Measurements from ENCODE around the gene CMTR1.
A peak's percentile ranks its signal among the peaks of the same experiment; 100 is the strongest.
"Not testable (repeated sequence)": the region's sequence is repeated elsewhere in the genome, so short reads cannot be mapped to it uniquely, and the experiment has no call there.

CMTR1 gene

DNA sequence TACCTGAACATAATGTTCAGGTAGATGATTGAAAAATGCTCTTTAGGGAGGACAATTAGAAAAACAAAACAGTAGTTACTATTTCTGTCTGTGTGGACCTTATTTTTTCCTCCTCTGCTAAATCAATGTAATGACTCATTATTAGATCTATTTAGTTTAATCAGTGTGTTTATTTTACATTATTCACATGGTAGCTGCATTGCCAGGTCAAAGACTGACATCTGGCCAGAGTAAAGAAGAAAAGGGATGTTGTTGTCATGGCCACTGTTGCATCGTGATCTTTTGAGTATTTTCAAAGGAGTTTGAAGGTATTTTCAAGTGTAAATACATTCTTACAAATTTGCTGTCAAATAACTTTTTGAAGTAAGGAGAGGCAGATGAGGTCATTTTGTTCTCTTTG, 5.9 kb downstream of the CMTR1 start:
- no peak for DNase-seq

- no peak for DNase-seq
These were observed 8.6 kb downstream of the CMTR1 start for GRCh38 chr6:37441651-37442050.

- DNase-seq = no peak
These were observed 9.6 kb downstream of the CMTR1 start for GRCh38 chr6:37442416-37443215.

GRCh38 chr6:37443216-37443542, 10.2 kb downstream of the CMTR1 start:
- not testable (repeated sequence) for DNase-seq

DNA sequence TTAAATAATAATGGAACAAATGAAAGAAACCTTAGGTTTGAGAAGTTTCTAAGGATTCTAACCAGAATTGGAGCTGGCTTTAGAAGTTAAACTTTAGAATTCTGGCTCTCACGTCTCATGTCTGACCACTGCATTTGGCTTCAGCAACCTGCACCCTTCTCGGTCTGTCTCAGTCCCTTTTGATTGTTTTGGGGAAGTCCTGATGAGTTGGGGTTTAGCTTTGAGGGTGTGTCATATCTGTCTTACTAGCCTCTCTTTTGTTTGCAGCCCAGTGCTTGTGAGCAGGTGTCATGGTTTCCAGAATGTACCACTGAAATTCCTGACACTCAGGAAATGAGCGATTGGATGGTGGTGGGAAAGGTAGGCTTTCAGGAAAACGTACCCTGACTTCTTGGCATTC, 17.0 kb downstream of the CMTR1 start:
- no peak for DNase-seq

DNA sequence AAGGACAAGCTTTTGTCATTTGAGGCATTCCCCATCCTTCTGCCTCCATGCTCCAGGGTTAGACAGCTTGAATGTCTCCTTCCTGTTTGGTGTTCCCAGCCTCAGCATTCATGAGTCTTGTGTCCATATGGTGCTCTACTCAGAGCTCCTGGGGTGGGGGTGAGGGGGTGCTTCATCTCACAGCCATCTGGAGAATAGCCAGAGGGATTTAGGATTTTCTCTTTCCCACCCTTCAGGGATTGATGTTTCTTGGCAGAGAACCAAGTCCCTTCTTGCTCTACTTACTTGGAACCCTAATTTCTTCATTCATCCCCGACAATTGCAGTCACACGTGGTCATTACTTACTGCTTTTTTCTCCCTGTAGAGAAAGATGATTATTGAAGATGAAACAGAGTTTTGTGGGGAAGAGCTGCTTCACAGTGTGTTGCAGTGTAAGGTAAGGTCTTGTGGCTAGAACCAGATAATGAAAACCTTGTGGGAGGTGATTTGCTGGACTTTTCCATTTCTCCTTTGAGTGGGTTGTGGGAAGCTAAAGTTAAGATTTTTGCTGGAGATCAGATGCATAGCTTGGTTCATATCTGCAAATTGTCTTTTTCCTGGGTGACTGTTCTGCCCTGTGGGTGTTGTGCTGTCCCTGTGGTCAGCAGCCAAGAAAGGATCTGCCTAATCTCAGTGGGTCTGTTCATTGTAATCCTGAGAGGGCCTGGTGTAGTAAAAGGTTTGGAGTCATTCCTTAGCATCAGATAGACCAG, 18.6 kb downstream of the CMTR1 start:
- no peak for DNase-seq

DNA sequence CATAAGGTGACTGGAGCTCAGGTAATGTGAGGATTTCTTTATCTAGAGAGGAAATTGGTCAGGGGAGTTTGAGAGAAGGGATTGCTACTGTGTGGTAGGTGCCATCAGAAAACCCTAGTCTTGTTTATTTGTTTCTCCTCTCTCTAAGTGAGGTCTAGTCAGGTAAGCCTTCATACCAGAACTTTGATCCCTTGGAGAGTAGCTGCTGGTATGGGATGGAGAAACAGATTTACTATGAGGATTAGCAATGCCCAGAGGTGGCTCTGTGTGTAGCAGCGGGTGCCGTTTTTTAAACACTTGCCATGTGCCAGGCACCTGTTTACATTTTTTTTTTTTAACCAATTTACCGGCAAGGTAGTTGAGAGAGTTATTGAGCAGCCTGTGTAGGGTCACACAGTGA, 19.5 kb downstream of the CMTR1 start:
- DNase-seq = no peak

DNA sequence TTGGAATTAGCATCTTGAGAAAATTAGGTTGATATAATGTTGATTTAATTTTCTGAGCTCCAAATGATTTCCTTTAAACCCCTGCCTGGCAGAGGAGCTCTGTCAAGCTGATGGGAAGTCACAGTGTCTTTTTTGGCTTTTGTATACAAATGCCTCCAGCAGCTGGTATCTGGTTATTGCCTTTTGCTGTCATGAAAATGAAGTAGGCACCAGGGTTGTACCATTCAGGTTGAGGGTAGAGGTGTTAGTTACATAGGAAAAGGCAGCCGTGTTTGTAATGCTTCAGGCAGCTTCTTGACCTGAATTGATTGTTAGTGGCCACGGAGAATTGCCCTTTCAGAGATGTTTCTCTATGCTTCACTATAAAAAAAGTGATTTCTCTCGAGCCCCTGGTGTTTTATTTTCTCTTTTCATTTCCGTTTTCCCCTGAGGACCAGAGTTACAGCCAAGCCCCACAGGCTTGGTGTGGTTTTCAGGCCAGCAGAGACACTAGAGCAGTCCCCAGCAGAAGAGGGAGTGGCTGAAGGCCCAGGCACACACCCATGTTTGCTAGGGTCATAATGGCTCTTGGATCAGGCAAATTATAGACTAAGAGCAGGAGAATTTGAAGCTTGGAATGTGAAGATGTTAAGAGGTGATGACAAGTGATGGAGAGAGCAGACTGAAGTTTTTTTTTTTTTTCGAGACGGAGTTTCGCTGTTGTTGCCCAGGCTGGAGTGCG, 21.6 kb downstream of the CMTR1 start:
- no peak for DNase-seq

- peak; percentile 39 for DNase-seq
These were observed 23.1 kb downstream of the CMTR1 start for GRCh38 chr6:37456126-37456525.

- DNase-seq = peak; percentile 49
These were observed 24.0 kb downstream of the CMTR1 start for GRCh38 chr6:37456816-37457560.

- DNase-seq = no peak
These were observed 27.2 kb downstream of the CMTR1 start for GRCh38 chr6:37459981-37460800.

DNA sequence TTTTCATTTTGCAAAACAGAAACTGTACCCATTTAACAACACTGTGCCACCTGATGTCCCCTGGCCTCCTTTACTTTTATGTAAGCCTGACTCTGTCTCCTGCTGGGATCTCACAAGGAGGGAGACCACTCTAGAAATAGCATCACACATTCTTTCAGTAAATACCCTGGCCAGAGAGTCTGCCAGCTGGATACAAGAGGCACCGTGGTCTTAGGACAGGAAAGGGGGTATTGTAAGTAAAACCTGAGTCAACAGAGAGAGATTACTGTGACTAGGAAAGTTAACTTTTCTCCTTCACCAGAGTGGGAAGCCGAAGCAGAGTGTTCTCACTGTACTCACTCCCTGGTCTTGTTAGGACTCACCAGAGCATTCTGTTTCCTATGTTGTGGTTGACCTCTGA, 27.8 kb downstream of the CMTR1 start:
- DNase-seq = no peak

- DNase-seq = no peak
These were observed 30.1 kb downstream of the CMTR1 start for GRCh38 chr6:37463110-37463509.

DNA sequence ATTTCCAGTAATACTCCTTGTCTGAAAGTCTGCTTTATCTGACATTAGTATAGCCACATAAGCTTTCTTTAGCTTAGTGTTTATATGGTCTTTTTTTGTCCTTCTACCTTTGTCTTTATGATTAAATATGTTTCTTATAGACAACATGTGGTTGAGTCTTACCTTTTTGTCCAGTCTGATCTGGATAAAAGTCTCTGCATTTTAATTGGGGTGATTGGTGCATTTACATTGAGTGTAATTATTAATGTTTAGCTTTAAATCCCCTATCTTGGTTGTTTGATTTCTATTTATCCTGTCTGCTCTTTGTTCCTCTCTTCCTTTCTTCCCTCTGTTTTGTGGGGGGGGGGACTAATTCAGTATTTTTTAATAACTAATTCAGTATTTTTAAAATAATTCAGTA, 34.7 kb downstream of the CMTR1 start:
- DNase-seq = no peak

DNA sequence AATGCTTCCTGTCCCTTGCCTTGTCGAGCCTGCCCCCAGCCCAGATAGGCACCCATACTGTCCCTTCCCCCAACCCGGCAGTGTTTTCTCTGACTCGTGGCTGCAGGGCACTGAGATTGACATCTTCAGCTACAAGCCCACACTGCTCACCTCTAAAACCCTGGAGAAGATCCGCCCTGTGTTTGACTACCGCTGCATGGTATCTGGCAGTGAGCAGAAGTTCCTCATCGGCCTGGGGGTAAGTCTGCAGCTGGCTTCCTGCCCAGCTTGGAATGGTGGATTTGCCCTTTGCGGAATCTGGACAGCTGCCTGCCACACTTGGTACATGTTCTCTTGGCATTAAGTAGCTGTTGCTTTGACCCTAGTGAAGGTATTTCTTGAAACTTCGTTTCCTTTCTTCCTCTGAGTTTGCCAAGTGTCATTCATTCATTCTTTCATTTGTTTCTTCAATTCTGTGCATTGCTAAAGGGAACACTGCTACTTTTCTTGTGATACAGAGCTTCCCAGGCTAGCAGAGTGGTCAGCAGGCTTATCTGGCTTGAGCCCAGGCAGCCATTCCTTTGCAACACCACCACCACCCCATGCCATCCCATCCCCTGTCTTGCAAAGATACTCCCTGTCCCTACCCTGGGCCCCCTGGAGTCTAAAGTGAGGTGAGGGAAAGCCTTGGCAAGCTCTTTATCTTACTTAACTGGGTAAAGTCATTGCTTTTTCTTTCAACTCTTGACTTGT, 40.5 kb downstream of the CMTR1 start:
- peak; percentile 92 for DNase-seq

- DNase-seq = no peak
These were observed 41.3 kb downstream of the CMTR1 start for GRCh38 chr6:37474316-37474715.

DNA sequence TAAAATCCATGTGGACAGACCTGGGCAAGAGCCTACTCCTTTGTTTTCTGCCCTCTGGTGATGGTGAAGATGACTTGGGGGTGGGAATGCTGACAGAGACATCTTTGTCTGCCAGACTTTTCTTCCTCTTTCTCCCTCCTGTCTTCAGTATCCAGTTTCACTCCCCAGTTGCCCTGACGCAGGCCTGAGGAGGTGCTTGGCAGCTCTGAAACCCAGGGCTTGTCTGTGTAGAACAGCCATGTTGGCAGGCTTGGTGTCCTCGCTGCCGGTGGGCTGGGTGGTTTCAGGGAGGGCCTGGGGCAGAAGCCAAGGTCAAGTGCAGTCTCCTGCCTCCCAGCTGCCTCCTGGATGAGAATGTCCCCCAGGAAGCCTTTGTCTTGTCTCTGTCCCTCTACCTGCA, 44.2 kb downstream of the CMTR1 start:
- DNase-seq = no peak

DNA sequence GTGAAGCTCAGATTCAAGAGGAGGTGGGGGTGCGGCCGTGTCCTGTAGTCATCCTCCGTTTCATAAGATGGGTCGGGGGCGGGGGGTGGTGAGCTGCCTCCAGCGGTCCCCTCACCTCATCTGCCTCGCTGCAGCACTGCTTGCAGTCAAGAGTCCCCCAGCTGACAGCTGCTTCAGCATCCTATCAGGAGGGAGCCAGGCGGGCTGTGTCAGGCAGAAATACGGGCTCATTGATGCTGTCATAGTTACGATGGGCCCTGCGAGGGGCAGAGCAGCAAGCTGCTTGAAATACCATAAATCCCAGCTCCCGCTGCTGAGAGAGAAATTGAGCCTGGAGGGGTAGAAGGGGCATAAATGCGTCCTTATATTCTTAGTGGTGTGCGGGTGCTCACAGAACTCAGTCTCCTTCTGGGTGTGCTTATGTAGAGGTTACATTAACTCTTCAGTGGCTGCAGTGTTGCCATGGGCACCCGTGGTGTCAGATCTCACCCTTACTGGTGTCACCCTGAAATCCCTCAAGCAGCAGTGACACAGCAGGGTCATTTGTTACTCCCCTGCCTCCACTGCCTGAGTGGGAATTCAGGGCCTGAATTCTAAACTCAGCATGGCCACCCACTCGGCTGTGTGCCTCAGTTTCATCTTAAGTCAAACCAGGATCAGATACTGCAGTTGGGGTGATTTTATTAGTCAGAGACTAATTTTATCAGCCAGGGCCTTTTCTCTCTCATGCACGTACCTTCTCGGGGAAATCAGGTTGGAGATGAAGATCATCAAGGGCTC, 44.8 kb downstream of the CMTR1 start:
- DNase-seq = no peak

GRCh38 chr6:37478827-37479226, 45.8 kb downstream of the CMTR1 start:
- DNase-seq = no peak

DNA sequence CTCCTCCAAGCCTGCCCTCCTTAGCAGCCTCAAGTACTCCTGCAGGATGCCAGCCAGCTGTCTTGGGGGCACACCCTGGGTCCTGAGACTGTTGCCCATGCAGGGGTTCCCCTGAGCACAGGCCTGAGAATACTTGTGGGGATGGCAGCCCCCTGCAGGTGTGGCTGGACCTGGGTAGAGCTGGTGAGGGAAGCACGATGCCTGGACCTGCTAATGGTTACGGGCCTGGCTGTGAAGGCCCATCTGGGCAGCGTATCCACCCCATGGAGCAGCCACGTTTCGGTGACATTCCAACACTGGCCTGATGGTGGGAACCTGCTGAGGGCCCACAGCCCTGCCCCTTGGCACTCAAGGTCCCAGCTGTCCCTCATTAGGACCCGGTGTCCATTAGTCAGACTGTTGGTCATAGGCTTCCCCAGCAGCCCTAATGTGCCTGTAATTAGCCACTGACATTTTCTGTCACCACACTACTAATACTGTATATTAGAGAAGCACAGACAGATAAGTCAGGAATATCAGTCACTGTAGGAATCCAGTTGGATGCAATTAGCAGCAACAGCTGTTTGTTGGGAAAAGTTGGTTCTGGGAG, 46.3 kb downstream of the CMTR1 start:
- DNase-seq = no peak

All from NCI-H226 (cell line).